HL-60 (cell line): ENCODE data around the gene ATP2B2.

Experiments
- DNase-seq, 2 experiments: peaks; one replicate each; pipeline ENCODE4 v3.0.0-alpha.2; 2010 to 2020; ENCODE audit warnings: low read depth in 1 of 2, low spot score in 1 of 2
- H3K27ac ChIP-seq: fragments of 250-450 bp; sonication (Bioruptor Pico); replicated peaks from 2 replicates; pipeline ENCODE4 v1.5.1; 2020; ENCODE audit warnings: mild to moderate bottlenecking, moderate library complexity
- H3K27me3 ChIP-seq: fragments of 250-450 bp; sonication (Bioruptor Pico); 2 replicates; pipeline ENCODE4 v1.5.1; 2021; ENCODE audit warnings: mild to moderate bottlenecking, moderate library complexity; ENCODE audit not compliant: insufficient read depth, poor library complexity, severe bottlenecking
- H3K4me3 ChIP-seq: replicated peaks from 2 replicates; pipeline ENCODE4 v1.5.1; 2011; ENCODE audit warnings: mild to moderate bottlenecking, control low read depth, low read length; ENCODE audit not compliant: insufficient read depth
- CTCF ChIP-seq: IDR thresholded peaks from one replicate; pipeline ENCODE4 v1.5.1; 2011; ENCODE audit warnings: low read length, control low read depth, inconsistent platforms; ENCODE audit not compliant: insufficient read depth
- GABPA ChIP-seq: IDR thresholded peaks from 2 replicates; pipeline ENCODE4 v1.6.1; 2012; ENCODE audit warnings: low read depth
- POLR2AphosphoS5 ChIP-seq: IDR thresholded peaks from 2 replicates; pipeline ENCODE4 v1.6.1; 2012; ENCODE audit warnings: low read depth
- REST ChIP-seq: IDR thresholded peaks from 2 replicates; pipeline ENCODE4 v1.6.1; 2012; ENCODE audit warnings: low read depth; ENCODE audit not compliant: insufficient replicate concordance
- SPI1 ChIP-seq: IDR thresholded peaks from 2 replicates; pipeline ENCODE4 v1.6.1; 2012; ENCODE audit warnings: low read depth, mild to moderate bottlenecking, borderline replicate concordance

The ATP2B2 gene

GRCh38 chr3:10529809-10530208, 24.4 kb upstream of the ATP2B2 start:
- no peak overlapping the region for H3K27ac ChIP-seq
- TF ChIP-seq REST (no peak), GABPA (no peak), SPI1 (no peak), POLR2AphosphoS5 (no peak), CTCF (no peak)
- no peak for DNase-seq
- no peaks in the 10 kb centered on the region for H3K27me3 ChIP-seq
- no peak overlapping the region for H3K4me3 ChIP-seq

GRCh38 chr3:10528046-10528445, 22.7 kb upstream of the ATP2B2 start:
- DNase-seq: no peak
- H3K4me3 ChIP-seq: no peak overlapping the region
- H3K27ac ChIP-seq: no peak overlapping the region
- H3K27me3 ChIP-seq: peaks cover 3% of the 10 kb centered on the region
- TF ChIP-seq REST: no peak
- no peak for TF ChIP-seq SPI1
- TF ChIP-seq CTCF: no peak
- no peak for TF ChIP-seq GABPA
- TF ChIP-seq POLR2AphosphoS5: no peak

GRCh38 chr3:10527295-10528001, 22.1 kb upstream of the ATP2B2 start:
- DNase-seq: no peak
- H3K4me3 ChIP-seq: no peak overlapping the region
- H3K27ac ChIP-seq: no peak overlapping the region
- TF ChIP-seq SPI1 (no peak), POLR2AphosphoS5 (no peak), CTCF (no peak), GABPA (no peak), REST (no peak)
- H3K27me3 ChIP-seq: peaks cover 9% of the 10 kb centered on the region
